22Rv1 (cell line): ENCODE results near the gene RAB43.

Experiments used
- H3K27ac ChIP-seq: fragments of 450-650 bp; 2 replicates; pipeline ENCODE4 v1.5.1; 2017
- ZFX ChIP-seq: fragments of 450-650 bp; IDR thresholded peaks from 2 replicates; pipeline ENCODE4 v1.6.1; 2017; ENCODE audit warnings: antibody characterized with exemption, borderline replicate concordance
- TF ChIP-seq, protein P1 (sequence below): fragments of 450-650 bp; IDR thresholded peaks from 2 replicates; pipeline ENCODE4 v1.5.1; 2017; ENCODE audit warnings: mild to moderate bottlenecking

The RAB43 gene

DNA sequence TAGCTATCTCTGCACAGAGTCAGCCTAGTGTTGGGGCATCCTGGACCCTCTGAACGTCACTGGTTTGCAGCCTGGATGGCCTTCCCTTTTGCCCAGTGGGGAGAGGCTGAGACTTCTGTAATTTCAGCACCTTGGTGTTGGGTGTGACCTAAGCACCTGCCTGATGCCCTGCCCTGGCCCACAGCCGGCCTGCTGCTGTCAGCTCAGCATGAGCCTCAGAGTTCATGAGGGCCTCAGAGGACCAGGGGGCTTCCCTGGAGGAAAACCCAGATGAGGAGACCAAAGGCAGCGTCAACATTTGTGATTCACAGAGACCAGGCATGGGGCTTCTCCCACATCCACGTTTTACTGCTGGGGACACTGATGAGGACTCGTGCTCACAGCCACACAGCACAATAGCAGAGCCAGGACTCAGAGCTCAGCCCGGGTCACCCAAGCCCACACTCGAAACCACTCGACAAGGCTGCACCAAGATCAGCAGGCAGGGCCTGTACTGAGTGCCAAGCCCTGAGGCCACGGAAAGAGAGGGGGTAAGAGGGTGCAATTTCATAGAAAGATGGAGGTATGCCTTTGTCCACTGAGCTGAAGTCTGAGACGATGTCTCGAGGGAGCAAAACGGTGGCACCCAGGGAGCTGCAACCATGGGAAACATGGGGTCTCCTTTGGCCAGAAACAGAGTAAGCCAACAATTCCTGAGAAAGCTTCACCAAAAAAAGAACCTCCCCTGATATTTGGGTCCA is 70.9 kb downstream of the RAB43 start:
- no peak overlapping the region for H3K27ac ChIP-seq
- no peak for TF ChIP-seq ZFX
- TF ChIP-seq, protein P1, sequence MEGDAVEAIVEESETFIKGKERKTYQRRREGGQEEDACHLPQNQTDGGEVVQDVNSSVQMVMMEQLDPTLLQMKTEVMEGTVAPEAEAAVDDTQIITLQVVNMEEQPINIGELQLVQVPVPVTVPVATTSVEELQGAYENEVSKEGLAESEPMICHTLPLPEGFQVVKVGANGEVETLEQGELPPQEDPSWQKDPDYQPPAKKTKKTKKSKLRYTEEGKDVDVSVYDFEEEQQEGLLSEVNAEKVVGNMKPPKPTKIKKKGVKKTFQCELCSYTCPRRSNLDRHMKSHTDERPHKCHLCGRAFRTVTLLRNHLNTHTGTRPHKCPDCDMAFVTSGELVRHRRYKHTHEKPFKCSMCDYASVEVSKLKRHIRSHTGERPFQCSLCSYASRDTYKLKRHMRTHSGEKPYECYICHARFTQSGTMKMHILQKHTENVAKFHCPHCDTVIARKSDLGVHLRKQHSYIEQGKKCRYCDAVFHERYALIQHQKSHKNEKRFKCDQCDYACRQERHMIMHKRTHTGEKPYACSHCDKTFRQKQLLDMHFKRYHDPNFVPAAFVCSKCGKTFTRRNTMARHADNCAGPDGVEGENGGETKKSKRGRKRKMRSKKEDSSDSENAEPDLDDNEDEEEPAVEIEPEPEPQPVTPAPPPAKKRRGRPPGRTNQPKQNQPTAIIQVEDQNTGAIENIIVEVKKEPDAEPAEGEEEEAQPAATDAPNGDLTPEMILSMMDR, result no peak

DNA sequence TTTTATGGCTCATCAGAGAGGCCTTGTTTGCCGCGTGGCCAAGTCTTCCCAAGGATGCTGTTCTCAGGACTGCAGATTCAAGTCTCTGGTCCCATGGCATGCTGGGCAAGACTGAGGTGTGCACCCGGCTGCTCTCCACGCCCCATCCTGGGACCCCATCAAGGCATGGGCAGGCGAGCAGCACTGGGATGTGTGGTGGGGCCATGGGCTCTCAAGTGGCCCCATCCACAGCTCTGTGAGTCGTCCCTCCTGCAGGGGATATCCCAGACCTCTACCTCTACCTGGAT is 74.1 kb downstream of the RAB43 start:
- TF ChIP-seq, protein P1, result no peak
- no peak for TF ChIP-seq ZFX
- no peak overlapping the region for H3K27ac ChIP-seq

GRCh38 chr3:129046732-129047552 is 74.7 kb downstream of the RAB43 start:
- TF ChIP-seq, protein P1, result no peak
- no peak for TF ChIP-seq ZFX
- H3K27ac ChIP-seq, result no peak overlapping the region

DNA sequence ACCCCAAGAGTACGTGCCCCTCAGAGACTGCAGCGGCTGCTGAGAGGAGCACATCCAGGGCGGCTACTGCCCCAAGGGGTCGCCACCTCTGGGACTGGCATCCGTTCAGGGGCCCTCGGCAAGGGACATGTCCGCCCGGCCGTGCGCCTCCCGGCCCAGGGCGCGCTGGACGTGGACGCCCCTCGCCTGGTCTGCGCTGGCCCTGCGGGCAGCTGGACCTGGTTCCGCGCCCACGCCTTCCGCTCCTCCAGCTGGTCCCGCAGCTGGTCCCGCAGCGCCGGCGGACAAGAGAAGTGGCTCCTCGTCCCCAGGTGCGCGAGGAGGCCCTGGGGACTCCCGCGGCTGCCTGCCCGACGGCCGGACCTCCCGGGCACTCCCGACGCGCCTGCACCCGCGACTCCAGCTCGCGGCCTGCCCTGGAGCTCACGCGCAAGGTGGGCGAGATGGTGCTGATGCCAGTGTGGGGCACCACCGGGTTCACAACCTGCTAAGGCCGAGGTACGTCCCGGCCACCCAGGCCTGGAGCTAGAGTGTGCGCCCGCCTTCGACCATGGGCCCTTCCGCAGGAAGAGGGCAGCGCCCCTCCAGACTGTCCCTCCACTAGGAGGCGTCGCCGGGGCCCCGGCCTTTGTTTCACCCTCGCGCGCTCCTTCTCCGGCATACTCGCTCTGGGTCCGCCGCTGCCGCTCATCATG is 75.4 kb downstream of the RAB43 start:
- H3K27ac ChIP-seq, result no peak overlapping the region
- no peak for TF ChIP-seq ZFX

GRCh38 chr3:129045675-129046036 is 75.9 kb downstream of the RAB43 start:
- no peak overlapping the region for H3K27ac ChIP-seq
- no peak for TF ChIP-seq ZFX
- TF ChIP-seq, protein P1, result no peak

- TF ChIP-seq ZFX, result no peak
- TF ChIP-seq, protein P1, result no peak
- H3K27ac ChIP-seq, result no peak overlapping the region
Measured at GRCh38 chr3:129040579-129041300, 80.9 kb downstream of the RAB43 start.

- TF ChIP-seq ZFX, result no peak
- TF ChIP-seq, protein P1, result no peak
Measured at GRCh38 chr3:129040039-129040336, 81.6 kb downstream of the RAB43 start.

More at GRCh38 chr3:129040039-129040336, 81.6 kb downstream of the RAB43 start:
- H3K27ac ChIP-seq, result no peak overlapping the region
